Stimulated activated naive B cell treated with anti-CD40 and anti-IgM and Interleukin-4, amounts not matched to agents 10 μg/mL and 1 μg/mL and 100 μg/mL, for 72 hours (primary cell): Measurements from ENCODE around the gene ATP1B2.
A peak's percentile ranks its signal among the peaks of the same experiment; 100 is the strongest.

Experiments
- ATAC-seq, 2 donors: fragments of 150-1000 bp; cut with Tn5 transposase; replicated peaks; 2 replicates each; pipeline ENCODE4 v1.10.0; 2021; ENCODE audit warnings: moderate library complexity in 1 of 2
- DNase-seq: peaks from one replicate; pipeline ENCODE4 v3.0.0; 2021
- H3K27ac Mint-ChIP-seq: one replicate; pipeline ENCODE4 v1.8.0; 2022; ENCODE audit warnings: mild to moderate bottlenecking, mixed read lengths
- H3K27me3 Mint-ChIP-seq, 2 donors: one replicate each; pipeline ENCODE4 v1.8.0; 2022; ENCODE audit warnings: mixed read lengths in 2 of 2
- H3K36me3 Mint-ChIP-seq, 2 donors: one replicate each; pipeline ENCODE4 v1.8.0; 2022; ENCODE audit warnings: mixed read lengths in 2 of 2, mild to moderate bottlenecking in 1 of 2
- H3K4me1 Mint-ChIP-seq, 2 donors: one replicate each; pipeline ENCODE4 v1.8.0; 2022; ENCODE audit warnings: mixed read lengths in 2 of 2, mild to moderate bottlenecking in 1 of 2
- H3K4me3 Mint-ChIP-seq, 2 donors: one replicate each; pipeline ENCODE4 v1.8.0; 2022; ENCODE audit warnings: mild to moderate bottlenecking in 2 of 2, mixed read lengths in 2 of 2, moderate library complexity in 1 of 2
- H3K9me3 Mint-ChIP-seq, 2 donors: one replicate each; pipeline ENCODE4 v1.8.0; 2022; ENCODE audit warnings: mixed read lengths in 2 of 2, mild to moderate bottlenecking in 1 of 2

ATP1B2 gene

DNA sequence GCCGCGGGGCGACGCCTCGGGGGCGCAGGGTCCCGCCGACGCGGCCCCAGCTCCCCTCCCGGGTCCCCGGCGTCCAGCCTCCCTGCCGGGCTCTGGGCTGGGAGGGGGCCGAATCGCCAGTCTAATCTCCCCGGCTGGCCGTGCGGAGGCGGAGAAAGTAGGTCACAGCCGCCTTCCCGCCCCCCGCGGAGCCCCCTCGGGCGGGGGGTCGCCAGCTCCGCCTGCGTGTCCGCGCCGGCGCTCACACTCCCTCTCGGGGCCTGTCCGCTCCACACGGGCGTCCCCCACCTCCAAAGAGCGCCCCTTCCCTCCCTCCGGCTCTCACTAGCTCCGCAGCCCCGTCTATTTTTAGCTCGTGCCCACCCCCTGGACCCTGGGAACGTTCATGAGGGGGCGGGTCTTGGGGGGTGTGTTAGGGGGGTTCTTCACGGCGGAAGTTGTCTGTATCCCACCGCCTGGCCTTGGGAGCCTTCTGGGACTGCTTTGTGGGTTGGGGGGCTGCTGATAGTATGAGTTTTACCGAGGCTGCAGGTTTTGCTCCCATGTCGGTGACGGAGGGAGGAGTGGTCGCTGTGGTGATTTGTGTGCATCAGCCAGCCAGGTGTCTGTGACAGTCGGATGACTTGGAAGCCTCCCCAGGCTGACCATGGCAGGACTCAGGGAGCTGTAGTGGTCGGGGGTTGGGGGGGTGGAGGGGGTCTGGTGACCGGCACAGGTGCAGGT lies 1.1 kb downstream of the ATP1B2 start:
- Mint-ChIP-seq H3K27me3 (peaks cover 45 to 55% of the 10 kb centered on the region in 2 donors), H3K9me3 (no peaks in the 10 kb centered on the region), H3K36me3 (no peaks in the 10 kb centered on the region), H3K27ac (no peak overlapping the region), H3K4me3 (peak overlapping the region; percentile 43 to 44), H3K4me1 (peaks cover 17 to 25% of the 10 kb centered on the region in 2 donors)
- DNase-seq (no peak), ATAC-seq (no peak)

DNA sequence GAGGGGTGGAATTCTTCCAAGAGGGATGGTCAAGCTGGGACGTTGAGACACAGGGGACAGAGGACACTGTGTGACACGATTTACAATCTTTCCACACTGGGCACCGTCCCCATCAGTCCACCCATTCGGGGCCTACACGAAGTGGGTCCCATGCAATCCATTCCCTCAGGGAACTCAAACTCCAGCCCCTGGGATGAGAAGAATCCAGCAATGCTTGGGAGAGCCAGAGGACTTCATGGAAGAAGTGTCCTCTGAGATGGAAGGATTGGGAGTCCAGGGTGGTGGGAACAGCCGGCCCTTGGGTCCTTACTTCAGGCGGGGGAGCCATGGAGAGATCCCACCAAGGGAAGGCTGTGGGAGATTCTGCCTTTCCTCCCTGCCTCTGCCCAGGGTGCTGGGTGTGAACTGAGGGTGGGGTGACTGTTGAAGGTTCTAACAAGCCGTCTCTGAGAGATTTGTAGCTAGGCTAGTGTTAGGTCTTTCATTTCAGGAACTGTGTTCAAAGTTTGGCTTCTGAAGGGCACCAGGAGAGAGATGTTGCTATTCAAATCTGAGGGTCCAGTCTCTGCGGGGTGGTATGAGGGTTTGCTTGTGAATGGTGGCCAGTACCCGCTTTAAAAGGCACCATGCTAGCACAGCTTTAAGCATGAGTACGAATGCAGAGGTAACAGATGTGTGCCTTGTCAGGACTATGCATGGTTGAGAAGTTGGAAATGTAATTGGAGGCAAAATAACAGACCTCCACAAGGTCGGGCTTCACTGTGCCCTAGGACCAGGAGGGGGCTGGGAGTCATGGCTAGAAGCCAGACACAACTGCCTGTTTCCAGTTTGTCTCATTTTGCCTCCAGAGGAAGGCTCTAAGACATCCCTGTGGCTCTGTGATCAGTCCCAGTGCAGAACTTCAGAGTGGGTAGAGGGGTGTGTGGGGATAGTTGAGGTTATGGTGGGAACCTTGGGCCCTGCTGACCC lies 1.9 kb downstream of the ATP1B2 start:
- H3K4me3 Mint-ChIP-seq: peak overlapping the region in 1 of 2 donors; percentile 43
- no peaks in the 10 kb centered on the region for H3K36me3 Mint-ChIP-seq
- ATAC-seq (no peak), DNase-seq (no peak)
- H3K9me3 Mint-ChIP-seq: no peaks in the 10 kb centered on the region
- H3K27ac Mint-ChIP-seq: no peak overlapping the region
- peaks cover 51 to 56% of the 10 kb centered on the region in 2 donors for H3K27me3 Mint-ChIP-seq
- peaks cover 17 to 31% of the 10 kb centered on the region in 2 donors for H3K4me1 Mint-ChIP-seq

DNA sequence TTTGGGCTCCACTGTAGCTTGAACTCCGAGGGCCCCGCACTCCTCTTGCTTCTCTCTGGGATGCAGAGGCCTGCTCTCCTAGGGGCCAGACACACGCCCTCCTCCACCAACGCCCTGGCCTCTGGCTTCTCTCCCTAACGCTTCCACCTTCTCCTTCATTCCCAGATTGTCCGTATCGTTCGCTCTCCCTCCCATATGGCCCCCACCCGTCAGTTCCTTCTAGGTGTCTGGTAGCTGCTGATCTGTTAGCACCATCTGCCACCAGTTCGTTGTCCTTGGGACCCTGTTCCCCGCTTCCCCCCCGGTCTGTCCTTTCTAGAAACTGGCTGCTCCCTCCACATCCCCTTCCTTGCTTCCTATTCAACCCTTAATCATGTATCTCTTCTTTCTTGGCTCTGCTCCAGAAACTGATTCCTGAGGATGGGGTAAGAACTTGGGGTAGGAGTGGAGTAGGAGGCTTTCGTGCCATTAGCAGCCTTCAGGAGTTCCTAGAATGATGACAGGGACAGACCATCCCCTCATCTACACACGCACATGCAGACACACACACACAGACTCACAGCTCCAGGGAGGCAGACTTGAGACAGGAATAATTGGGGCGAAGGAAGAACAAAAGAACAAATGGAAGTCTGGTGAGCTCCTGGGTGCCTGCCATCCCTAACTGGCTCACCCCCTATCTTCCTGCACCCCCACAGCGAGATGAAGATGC lies 4.3 kb downstream of the ATP1B2 start:
- ATAC-seq: peak in 1 of 2 donors; percentile 3
- Mint-ChIP-seq H3K27me3 (peaks cover 42 to 44% of the 10 kb centered on the region in 2 donors), H3K4me1 (peaks cover 14 to 25% of the 10 kb centered on the region in 2 donors), H3K36me3 (no peaks in the 10 kb centered on the region), H3K4me3 (no peak overlapping the region), H3K9me3 (no peaks in the 10 kb centered on the region), H3K27ac (no peak overlapping the region)
- DNase-seq: no peak

DNA sequence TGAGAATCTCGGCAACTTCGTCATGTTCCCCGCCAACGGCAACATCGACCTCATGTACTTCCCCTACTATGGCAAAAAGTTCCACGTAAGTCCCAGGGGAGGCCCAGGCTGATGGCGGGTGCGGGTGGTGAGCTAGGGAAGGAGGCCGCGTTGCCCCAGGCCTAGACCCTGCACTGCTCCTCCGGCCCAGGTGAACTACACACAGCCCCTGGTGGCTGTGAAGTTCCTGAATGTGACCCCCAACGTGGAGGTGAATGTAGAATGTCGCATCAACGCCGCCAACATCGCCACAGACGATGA lies 4.8 kb downstream of the ATP1B2 start:
- Mint-ChIP-seq H3K36me3 (no peaks in the 10 kb centered on the region), H3K4me3 (no peak overlapping the region), H3K9me3 (no peaks in the 10 kb centered on the region), H3K4me1 (peaks cover 10 to 20% of the 10 kb centered on the region in 2 donors), H3K27ac (no peak overlapping the region), H3K27me3 (peaks cover 37 to 39% of the 10 kb centered on the region in 2 donors)
- peak; percentile 20 for DNase-seq
- peak in 1 of 2 donors; percentile 13 for ATAC-seq

- peaks cover 4 to 11% of the 10 kb centered on the region in 2 donors for H3K4me1 Mint-ChIP-seq
- H3K9me3 Mint-ChIP-seq: no peaks in the 10 kb centered on the region
- ATAC-seq (no peak), DNase-seq (no peak)
- H3K36me3 Mint-ChIP-seq: no peaks in the 10 kb centered on the region
- peaks cover 24 to 26% of the 10 kb centered on the region in 2 donors for H3K27me3 Mint-ChIP-seq
- no peak overlapping the region for H3K4me3 Mint-ChIP-seq
- peak overlapping the region; percentile 53 for H3K27ac Mint-ChIP-seq
These were observed 6.4 kb downstream of the ATP1B2 start for GRCh38 chr17:7656958-7657609.

GRCh38 chr17:7667656-7668406 lies 17.1 kb downstream of the ATP1B2 start:
- peak overlapping the region; percentile 77 for H3K27ac Mint-ChIP-seq
- H3K9me3 Mint-ChIP-seq: no peaks in the 10 kb centered on the region
- H3K4me1 Mint-ChIP-seq: no peaks in the 10 kb centered on the region
- DNase-seq: no peak
- H3K4me3 Mint-ChIP-seq: no peak overlapping the region
- ATAC-seq: no peak
- peaks cover 31 to 44% of the 10 kb centered on the region in 2 donors for H3K36me3 Mint-ChIP-seq
- no peaks in the 10 kb centered on the region for H3K27me3 Mint-ChIP-seq

DNA sequence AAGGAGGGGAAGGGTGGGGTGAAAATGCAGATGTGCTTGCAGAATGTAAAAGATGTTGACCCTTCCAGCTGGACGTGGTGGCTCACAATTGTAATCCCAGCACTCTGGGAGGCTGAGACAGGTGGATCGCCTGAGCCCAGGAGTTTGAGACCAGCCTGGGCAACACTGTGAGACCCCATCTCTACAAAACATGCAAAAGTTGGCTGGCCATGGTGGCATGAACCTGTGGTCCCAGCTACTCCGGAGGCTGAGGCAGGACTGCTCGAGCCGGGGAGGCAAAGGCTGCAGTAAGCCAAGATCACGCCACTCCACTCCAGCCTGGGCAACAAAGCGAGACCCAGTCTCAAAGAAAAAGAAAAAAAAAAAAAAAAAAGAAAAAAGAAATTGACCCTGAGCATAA lies 17.8 kb downstream of the ATP1B2 start:
- no peak for DNase-seq
- H3K36me3 Mint-ChIP-seq: peaks cover 34 to 49% of the 10 kb centered on the region in 2 donors
- H3K27me3 Mint-ChIP-seq: no peaks in the 10 kb centered on the region
- H3K4me1 Mint-ChIP-seq: no peaks in the 10 kb centered on the region
- H3K27ac Mint-ChIP-seq: no peak overlapping the region
- H3K4me3 Mint-ChIP-seq: no peak overlapping the region
- H3K9me3 Mint-ChIP-seq: peaks cover 2 to 3% of the 10 kb centered on the region in 2 donors
- ATAC-seq: no peak

DNA sequence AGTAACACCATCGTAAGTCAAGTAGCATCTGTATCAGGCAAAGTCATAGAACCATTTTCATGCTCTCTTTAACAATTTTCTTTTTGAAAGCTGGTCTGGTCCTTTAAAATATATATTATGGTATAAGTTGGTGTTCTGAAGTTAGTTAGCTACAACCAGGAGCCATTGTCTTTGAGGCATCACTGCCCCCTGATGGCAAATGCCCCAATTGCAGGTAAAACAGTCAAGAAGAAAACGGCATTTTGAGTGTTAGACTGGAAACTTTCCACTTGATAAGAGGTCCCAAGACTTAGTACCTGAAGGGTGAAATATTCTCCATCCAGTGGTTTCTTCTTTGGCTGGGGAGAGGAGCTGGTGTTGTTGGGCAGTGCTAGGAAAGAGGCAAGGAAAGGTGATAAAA lies 22.5 kb downstream of the ATP1B2 start:
- no peak for ATAC-seq
- Mint-ChIP-seq H3K9me3 (peaks cover 9 to 10% of the 10 kb centered on the region in 2 donors), H3K36me3 (peaks cover 51 to 63% of the 10 kb centered on the region in 2 donors), H3K4me1 (no peaks in the 10 kb centered on the region), H3K27me3 (no peaks in the 10 kb centered on the region), H3K27ac (no peak overlapping the region), H3K4me3 (no peak overlapping the region)
- DNase-seq: no peak

- Mint-ChIP-seq H3K36me3 (peaks cover 47 to 53% of the 10 kb centered on the region in 2 donors), H3K9me3 (peaks cover 9 to 10% of the 10 kb centered on the region in 2 donors), H3K27me3 (no peaks in the 10 kb centered on the region), H3K27ac (no peak overlapping the region), H3K4me3 (no peak overlapping the region), H3K4me1 (peaks cover 0 to 1% of the 10 kb centered on the region in 2 donors)
- no peak for DNase-seq
- ATAC-seq: no peak
These were observed 24.2 kb downstream of the ATP1B2 start for GRCh38 chr17:7674934-7675333.

DNA sequence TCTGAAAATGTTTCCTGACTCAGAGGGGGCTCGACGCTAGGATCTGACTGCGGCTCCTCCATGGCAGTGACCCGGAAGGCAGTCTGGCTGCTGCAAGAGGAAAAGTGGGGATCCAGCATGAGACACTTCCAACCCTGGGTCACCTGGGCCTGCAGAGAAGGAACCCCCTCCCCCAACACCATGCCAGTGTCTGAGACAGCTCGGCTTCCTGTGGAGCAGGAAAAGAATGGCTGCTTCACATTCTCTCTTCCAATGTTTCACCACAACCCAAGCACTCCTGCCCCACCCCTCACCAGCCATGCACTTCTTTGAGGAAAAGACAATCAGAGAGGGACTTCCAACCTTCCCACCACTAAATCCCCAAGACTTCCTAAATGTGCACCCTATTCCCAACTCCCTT lies 25.8 kb downstream of the ATP1B2 start:
- H3K4me3 Mint-ChIP-seq: no peak overlapping the region
- H3K27me3 Mint-ChIP-seq: no peaks in the 10 kb centered on the region
- ATAC-seq (no peak), DNase-seq (no peak)
- peaks cover 41 to 45% of the 10 kb centered on the region in 2 donors for H3K36me3 Mint-ChIP-seq
- H3K27ac Mint-ChIP-seq: no peak overlapping the region
- H3K9me3 Mint-ChIP-seq: peaks cover 9 to 10% of the 10 kb centered on the region in 2 donors
- H3K4me1 Mint-ChIP-seq: peaks cover 0 to 1% of the 10 kb centered on the region in 2 donors

GRCh38 chr17:7677388-7678067 lies 26.8 kb downstream of the ATP1B2 start:
- Mint-ChIP-seq H3K4me1 (peaks cover 3 to 4% of the 10 kb centered on the region in 2 donors), H3K27ac (no peak overlapping the region), H3K36me3 (peaks cover 38 to 41% of the 10 kb centered on the region in 2 donors), H3K27me3 (no peaks in the 10 kb centered on the region), H3K4me3 (no peak overlapping the region), H3K9me3 (peaks cover 9 to 10% of the 10 kb centered on the region in 2 donors)
- ATAC-seq (no peak), DNase-seq (no peak)

GRCh38 chr17:7684851-7685532 lies 34.3 kb downstream of the ATP1B2 start:
- peak overlapping the region; percentile 99 for H3K27ac Mint-ChIP-seq
- no peak for DNase-seq

More at GRCh38 chr17:7684851-7685532, 34.3 kb downstream of the ATP1B2 start:
- Mint-ChIP-seq H3K4me3 (peak overlapping the region; percentile 88 to 91), H3K36me3 (peaks cover 14 to 28% of the 10 kb centered on the region in 2 donors), H3K27me3 (no peaks in the 10 kb centered on the region), H3K9me3 (no peaks in the 10 kb centered on the region), H3K4me1 (peaks cover 19 to 42% of the 10 kb centered on the region in 2 donors)
- no peak for ATAC-seq
